ENCODE data around the gene PITX1.

PITX1 gene

DNA sequence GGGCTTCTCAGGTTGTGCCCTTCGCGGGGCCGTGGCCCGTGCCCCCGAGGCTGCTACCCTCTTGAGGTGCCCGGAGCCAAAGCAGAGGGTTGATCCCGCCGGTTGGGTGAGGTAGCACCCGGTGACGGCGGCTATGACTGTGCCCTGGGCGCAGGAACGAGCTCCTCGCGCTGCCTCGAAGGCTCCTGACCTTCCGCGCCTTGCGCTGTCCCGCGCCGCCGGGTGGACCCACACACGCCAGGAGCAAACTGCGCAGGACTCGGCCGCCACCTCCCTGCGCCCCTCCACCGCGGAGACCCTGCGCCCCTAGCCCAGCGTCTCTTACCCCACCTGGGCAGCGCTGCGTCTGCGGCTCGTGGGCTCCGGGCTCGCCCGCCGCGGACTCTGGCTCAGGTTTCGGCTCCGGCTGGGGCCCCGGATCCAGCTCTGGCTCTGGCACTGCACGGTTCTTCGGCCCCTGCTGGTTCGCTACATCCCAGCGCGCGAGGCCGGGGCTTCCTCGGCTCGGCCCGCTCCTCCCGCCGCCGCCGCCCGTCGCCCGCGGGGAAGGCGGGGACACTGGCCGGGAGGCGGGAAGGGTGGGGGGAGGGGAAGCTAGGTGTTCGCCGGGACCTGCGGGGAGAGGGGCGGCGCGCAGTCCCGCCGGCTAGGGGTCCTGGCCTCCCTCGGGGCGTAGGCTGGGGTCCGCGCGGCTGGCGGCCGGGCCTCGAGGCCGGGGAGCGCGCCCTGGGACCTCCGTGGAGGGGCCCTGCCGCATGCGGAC is 5.4 kb upstream of the PITX1 start:
- H3K27me3 ChIP-seq (ENCODE audit: control insufficient read depth, insufficient read depth, low read length), result peaks cover 93% of the 10 kb centered on the region
- peak overlapping the region; percentile 39 for H3K4me3 ChIP-seq (ENCODE audit: low read length)
- peak overlapping the region; percentile 68 for H3K4me2 ChIP-seq (ENCODE audit: low read length)
- H3K9me3 ChIP-seq (replicated peaks; ENCODE audit: low read length), result no peaks in the 10 kb centered on the region
- H3K9ac ChIP-seq (ENCODE audit: low read depth, low read length), result no peak overlapping the region
- H3K4me1 ChIP-seq (ENCODE audit: control insufficient read depth, insufficient read depth, low read length), result peaks cover 5% of the 10 kb centered on the region
- H3K36me3 ChIP-seq (ENCODE audit: insufficient read depth, low read length), result no peaks in the 10 kb centered on the region

DNA sequence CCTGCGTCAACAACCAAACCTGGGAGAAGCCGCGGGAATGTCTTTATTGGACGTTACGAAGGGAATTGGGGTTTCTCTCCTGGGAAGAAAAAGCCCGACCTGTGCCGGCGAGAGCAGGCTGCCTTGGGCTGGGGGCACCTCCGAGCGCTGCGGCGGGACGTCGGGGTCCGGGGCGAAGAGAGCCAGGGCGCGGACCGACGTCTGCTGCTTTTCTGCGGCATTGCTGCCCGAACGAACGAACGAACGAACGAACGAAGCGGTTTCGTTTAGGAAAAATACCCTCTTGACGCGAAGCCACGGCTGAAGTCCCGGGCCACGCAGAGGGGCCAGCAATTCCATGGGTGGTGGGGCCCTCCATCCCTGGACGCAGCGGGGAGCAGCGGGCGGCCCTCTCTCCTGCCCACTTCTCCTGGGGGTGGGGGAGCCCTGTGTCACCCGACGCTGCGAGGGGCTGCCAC is 4.8 kb upstream of the PITX1 start:
- peaks cover 88% of the 10 kb centered on the region for H3K27me3 ChIP-seq (ENCODE audit: control insufficient read depth, insufficient read depth, low read length)
- H3K36me3 ChIP-seq (ENCODE audit: insufficient read depth, low read length), result no peaks in the 10 kb centered on the region
- H3K9ac ChIP-seq (ENCODE audit: low read depth, low read length), result no peak overlapping the region
- no peak overlapping the region for H3K4me3 ChIP-seq (ENCODE audit: low read length)
- peak overlapping the region; percentile 68 for H3K4me2 ChIP-seq (ENCODE audit: low read length)
- H3K9me3 ChIP-seq (replicated peaks; ENCODE audit: low read length), result no peaks in the 10 kb centered on the region
- H3K4me1 ChIP-seq (ENCODE audit: control insufficient read depth, insufficient read depth, low read length), result peaks cover 5% of the 10 kb centered on the region

DNA sequence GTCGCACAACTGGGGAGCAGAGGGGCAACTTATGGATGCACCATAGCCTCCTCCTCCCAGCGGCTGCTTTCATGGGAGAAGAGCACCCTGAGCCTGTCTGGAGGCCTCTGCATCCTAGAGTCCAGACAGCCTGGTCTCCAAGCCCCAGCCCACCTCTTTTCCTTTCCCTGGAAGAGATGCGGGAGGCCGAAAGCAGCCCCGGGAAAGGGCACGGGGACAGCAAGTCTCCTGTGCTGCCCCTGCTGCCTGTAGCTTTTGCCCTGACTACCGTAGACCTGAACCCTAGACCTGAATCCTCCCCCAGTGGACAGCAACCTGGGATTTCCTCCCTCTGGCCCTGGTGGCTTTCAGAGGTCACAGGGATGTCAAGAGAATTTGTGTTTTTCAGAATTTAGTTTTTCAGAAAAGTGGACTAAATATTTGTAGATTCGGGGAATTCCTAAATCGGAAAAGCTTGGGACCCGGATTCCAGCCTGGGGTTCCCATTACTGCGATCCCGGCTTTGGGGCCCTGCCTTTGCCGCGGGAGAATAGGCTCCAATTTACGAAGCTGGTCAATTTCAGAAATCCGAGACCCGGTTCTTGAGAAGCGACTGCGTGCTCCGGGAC is 4.3 kb upstream of the PITX1 start:
- Histone ChIP-seq H3K4me3 (ENCODE audit: low read length) (no peak overlapping the region), H3K36me3 (ENCODE audit: insufficient read depth, low read length) (no peaks in the 10 kb centered on the region), H3K4me1 (ENCODE audit: control insufficient read depth, insufficient read depth, low read length) (peaks cover 5% of the 10 kb centered on the region), H3K9ac (ENCODE audit: low read depth, low read length) (no peak overlapping the region), H3K9me3 (replicated peaks; ENCODE audit: low read length) (no peaks in the 10 kb centered on the region), H3K4me2 (ENCODE audit: low read length) (no peak overlapping the region), H3K27me3 (ENCODE audit: control insufficient read depth, insufficient read depth, low read length) (peaks cover 83% of the 10 kb centered on the region)

DNA sequence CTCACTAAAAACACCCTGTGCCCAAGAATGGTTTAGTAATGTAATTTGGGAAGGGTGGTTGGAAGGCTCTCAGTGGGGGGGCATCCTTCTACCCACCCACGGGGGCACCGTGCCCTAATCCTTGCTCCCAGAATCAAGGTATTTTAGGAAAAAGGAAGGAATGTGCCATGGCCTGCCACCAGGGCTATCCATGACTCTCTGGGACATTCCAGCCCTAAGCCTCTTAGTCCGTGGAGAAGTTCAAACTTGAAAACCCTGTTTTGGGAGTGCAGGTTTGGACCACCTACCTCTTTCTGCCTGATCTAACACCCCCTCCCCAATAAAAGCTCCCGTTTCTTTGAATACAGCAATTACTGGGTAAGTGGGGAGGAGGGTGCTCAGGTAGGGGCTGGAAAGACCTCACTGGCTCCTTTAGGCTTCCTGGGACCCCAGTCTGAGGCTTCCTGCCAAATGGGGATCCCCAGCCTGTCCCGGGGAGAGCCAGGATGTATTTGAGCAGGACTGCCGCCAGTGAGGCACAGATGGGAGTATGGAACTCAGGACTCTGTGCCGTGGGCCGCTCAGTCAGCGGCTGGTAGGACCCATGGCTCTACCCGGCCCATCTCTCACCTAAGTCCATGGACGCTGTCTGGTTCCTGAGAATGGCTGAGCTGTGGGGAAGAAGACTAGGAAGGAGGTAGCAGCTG is 3.6 kb upstream of the PITX1 start:
- no peak overlapping the region for H3K4me3 ChIP-seq (ENCODE audit: low read length)
- H3K36me3 ChIP-seq (ENCODE audit: insufficient read depth, low read length), result no peaks in the 10 kb centered on the region
- no peak overlapping the region for H3K4me2 ChIP-seq (ENCODE audit: low read length)
- peaks cover 7% of the 10 kb centered on the region for H3K4me1 ChIP-seq (ENCODE audit: control insufficient read depth, insufficient read depth, low read length)
- H3K27me3 ChIP-seq (ENCODE audit: control insufficient read depth, insufficient read depth, low read length), result peaks cover 76% of the 10 kb centered on the region
- no peak overlapping the region for H3K9ac ChIP-seq (ENCODE audit: low read depth, low read length)
- H3K9me3 ChIP-seq (replicated peaks; ENCODE audit: low read length), result no peaks in the 10 kb centered on the region

DNA sequence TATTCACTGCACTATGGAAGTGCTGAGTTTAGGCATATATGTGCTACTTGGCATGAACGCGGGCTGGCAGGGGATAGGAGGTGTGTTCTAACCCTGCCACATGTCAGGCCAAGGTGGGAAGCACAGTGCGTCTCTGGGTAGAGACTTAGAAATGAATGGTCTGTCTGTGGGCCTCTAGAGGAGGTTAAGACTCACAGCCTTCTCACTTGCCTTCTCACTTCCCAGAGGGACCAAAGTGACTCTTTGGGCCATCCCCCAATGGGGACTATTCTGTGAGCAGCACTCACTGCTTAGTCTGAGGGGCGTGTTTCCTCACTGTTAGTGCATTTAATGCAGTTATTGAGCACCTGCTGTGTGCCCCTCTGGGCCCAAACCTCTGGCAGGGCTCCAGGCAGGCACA is 2.4 kb upstream of the PITX1 start:
- Histone ChIP-seq H3K4me2 (ENCODE audit: low read length) (no peak overlapping the region), H3K36me3 (ENCODE audit: insufficient read depth, low read length) (no peaks in the 10 kb centered on the region), H3K4me3 (ENCODE audit: low read length) (no peak overlapping the region), H3K9ac (ENCODE audit: low read depth, low read length) (no peak overlapping the region), H3K9me3 (replicated peaks; ENCODE audit: low read length) (no peaks in the 10 kb centered on the region), H3K27me3 (ENCODE audit: control insufficient read depth, insufficient read depth, low read length) (peaks cover 71% of the 10 kb centered on the region), H3K4me1 (ENCODE audit: control insufficient read depth, insufficient read depth, low read length) (peaks cover 7% of the 10 kb centered on the region)

DNA sequence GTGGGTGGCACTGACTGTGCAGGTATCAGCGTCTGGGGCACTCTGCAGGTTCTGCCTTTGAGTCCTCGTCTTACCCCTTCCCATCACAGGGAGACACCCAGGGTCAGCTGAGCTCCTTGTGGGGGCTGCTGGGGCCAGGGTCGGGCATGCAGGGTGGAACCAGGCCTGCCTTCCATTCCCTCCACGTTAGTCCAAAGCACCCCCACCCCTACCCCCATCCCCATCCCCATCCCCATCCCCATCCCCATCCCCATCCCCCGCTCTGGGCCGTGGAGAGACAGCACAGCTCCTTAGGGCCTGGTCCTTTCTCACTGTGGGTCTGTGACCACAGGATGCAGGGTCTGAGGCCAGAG is 1.6 kb upstream of the PITX1 start:
- Histone ChIP-seq H3K4me2 (ENCODE audit: low read length) (no peak overlapping the region), H3K9ac (ENCODE audit: low read depth, low read length) (no peak overlapping the region), H3K9me3 (replicated peaks; ENCODE audit: low read length) (no peaks in the 10 kb centered on the region), H3K4me1 (ENCODE audit: control insufficient read depth, insufficient read depth, low read length) (peaks cover 7% of the 10 kb centered on the region), H3K4me3 (ENCODE audit: low read length) (no peak overlapping the region), H3K27me3 (ENCODE audit: control insufficient read depth, insufficient read depth, low read length) (peaks cover 71% of the 10 kb centered on the region), H3K36me3 (ENCODE audit: insufficient read depth, low read length) (no peaks in the 10 kb centered on the region)

DNA sequence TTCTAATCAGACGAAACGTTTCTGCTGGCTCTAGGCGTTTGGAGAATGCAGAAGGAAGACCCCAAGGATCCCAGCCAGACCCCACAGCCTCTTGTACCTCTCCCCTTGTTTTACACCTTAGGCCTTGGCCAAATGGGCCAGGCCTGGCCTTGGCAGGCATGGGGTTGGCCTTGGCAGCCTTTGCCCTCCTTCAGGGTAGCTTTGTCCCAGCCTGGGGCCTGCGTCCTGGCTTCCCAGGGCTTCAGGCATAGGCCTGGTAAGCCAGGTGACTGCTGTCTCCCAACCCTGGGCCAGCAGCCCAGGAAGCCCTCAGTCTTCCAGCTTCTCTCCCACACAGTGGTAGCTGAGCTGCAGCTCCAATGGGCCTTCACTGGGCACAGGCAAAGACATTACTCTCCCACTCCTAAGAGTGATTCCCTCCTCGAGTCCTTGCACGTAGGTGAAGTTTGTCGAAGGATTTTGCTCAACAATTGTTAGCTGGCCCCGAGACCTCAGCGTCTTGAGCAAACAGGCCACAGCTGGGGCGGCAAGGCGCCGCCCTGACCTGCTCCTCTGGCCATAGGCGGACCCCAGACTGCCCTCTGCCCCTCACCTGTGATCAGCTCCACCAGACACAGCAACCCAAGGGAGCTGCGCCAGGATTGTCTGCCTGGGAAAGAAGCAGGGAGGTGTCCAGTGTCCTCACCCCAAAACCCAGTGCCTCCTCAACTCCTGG is 1.1 kb upstream of the PITX1 start:
- H3K4me2 ChIP-seq (ENCODE audit: low read length), result no peak overlapping the region
- H3K27me3 ChIP-seq (ENCODE audit: control insufficient read depth, insufficient read depth, low read length), result peaks cover 71% of the 10 kb centered on the region
- no peak overlapping the region for H3K4me3 ChIP-seq (ENCODE audit: low read length)
- no peaks in the 10 kb centered on the region for H3K9me3 ChIP-seq (replicated peaks; ENCODE audit: low read length)
- H3K9ac ChIP-seq (ENCODE audit: low read depth, low read length), result no peak overlapping the region
- peaks cover 7% of the 10 kb centered on the region for H3K4me1 ChIP-seq (ENCODE audit: control insufficient read depth, insufficient read depth, low read length)
- no peaks in the 10 kb centered on the region for H3K36me3 ChIP-seq (ENCODE audit: insufficient read depth, low read length)

DNA sequence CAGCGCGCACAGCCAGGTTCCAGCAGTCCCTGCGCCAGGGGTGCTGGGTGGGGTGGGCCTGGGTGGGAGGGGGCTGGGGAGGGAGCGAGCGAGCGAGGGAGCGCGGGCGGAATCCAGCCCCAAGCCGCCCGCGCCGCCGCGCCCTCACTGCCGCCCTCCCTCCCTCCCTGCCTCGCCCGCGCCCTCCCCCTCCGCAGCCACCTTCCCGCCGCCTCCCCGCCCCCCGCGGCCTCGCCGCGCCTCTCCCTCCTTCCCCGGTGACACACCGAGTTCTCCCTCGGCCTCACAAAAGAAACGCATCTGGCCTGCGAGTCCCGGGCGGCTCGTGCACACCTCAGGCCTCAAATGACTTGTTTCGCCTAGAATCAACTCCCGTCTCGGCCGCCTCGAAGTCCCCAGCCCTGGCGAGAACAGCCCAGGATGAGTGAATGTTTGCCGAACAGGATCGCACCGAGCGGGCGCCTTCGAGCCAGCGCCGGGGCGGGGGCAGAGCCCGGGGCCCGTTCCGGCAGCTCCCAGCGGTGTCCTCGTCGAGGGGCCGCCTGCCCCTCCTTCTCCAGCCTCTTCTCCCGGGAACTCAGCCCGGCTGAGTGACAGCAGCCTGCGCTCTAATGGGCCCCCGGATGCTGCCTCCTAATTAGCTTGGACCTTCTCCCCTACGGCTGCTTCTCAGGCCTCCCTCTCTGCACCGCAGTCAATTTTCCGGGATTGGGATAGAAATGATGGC is 371 bp upstream of the PITX1 start:
- Histone ChIP-seq H3K4me2 (ENCODE audit: low read length) (peak overlapping the region; percentile 93), H3K27me3 (ENCODE audit: control insufficient read depth, insufficient read depth, low read length) (peaks cover 71% of the 10 kb centered on the region), H3K36me3 (ENCODE audit: insufficient read depth, low read length) (no peaks in the 10 kb centered on the region), H3K4me3 (ENCODE audit: low read length) (peak overlapping the region; percentile 67), H3K9me3 (replicated peaks; ENCODE audit: low read length) (no peaks in the 10 kb centered on the region), H3K4me1 (ENCODE audit: control insufficient read depth, insufficient read depth, low read length) (peaks cover 7% of the 10 kb centered on the region), H3K9ac (ENCODE audit: low read depth, low read length) (no peak overlapping the region)

DNA sequence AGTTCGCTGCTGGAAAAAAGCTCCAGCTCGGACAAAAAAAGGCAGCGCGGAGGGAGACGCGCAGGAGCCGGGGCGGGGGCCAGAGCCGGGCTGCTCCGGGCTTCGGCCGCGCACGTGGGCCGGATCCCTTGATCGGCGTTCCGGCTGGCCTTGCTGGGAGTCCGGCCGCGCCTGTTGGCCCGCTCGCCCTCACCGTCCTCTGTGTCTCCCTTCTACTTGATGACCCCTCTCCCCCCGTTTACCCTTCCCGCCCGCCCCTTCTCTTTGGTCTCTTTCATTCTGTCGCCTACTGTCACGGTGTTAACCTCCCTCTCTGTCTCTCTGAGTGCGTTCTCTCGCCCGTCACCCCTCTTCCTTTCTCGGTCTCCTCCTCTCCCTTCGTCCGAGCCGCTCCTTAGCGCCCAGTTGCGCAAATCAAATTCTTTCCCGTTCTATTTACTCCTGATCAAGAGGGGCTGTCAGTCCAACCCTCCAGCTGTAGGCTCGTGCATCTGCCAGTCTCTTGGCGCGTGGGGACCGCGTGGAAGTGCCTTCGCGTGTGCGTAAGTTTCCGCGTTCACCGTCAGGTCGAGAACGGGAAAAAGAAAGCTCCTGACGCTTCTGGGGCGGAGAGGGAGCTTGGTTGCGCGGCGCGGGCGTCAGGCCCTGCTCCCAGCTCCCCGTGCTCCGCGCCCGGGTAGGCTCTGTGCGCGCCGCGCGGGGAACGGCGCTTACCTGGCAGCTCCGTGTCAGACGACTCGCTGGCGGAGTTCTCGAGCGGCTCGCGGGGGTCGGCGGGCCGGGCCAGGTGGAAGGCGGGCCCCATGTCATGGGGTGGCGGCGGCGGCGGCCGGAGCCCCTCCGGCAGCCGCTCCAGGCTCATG is 798 bp downstream of the PITX1 start:
- no peaks in the 10 kb centered on the region for H3K36me3 ChIP-seq (ENCODE audit: insufficient read depth, low read length)
- H3K9me3 ChIP-seq (replicated peaks; ENCODE audit: low read length), result peaks cover 4% of the 10 kb centered on the region
- H3K27me3 ChIP-seq (ENCODE audit: control insufficient read depth, insufficient read depth, low read length), result peaks cover 69% of the 10 kb centered on the region
- peak overlapping the region; percentile 67 for H3K4me3 ChIP-seq (ENCODE audit: low read length)
- H3K9ac ChIP-seq (ENCODE audit: low read depth, low read length), result peak overlapping the region; percentile 57
- H3K4me1 ChIP-seq (ENCODE audit: control insufficient read depth, insufficient read depth, low read length), result peaks cover 2% of the 10 kb centered on the region
- peak overlapping the region; percentile 93 for H3K4me2 ChIP-seq (ENCODE audit: low read length)

DNA sequence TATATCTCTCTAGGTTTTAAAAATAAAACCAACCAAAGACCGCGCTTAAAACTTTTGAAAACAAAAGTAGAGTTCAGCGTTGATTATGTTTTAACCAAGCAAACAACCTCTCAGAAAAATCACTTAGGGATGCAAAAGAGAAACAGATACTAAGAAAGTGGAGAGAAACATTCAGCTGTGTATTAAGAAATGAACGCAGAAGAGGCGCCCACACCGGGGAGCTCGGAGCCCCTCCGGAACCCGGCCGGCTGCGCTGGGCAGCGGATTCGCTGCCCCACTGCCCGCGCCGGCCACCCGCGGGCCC is 1.4 kb downstream of the PITX1 start:
- Histone ChIP-seq H3K9ac (ENCODE audit: low read depth, low read length) (peak overlapping the region; percentile 57), H3K4me2 (ENCODE audit: low read length) (peak overlapping the region; percentile 93), H3K27me3 (ENCODE audit: control insufficient read depth, insufficient read depth, low read length) (peaks cover 63% of the 10 kb centered on the region), H3K36me3 (ENCODE audit: insufficient read depth, low read length) (no peaks in the 10 kb centered on the region), H3K4me3 (ENCODE audit: low read length) (peak overlapping the region; percentile 67), H3K4me1 (ENCODE audit: control insufficient read depth, insufficient read depth, low read length) (peaks cover 2% of the 10 kb centered on the region), H3K9me3 (replicated peaks; ENCODE audit: low read length) (peaks cover 4% of the 10 kb centered on the region)
